Liver (tissue), 3 donors: Measurements from ENCODE around the gene FNBP1.

Source experiments
- EGR1 ChIP-seq, 2 donors: IDR thresholded peaks; 2 replicates each; pipeline ENCODE4 v1.6.1; 2016 to 2018; ENCODE audit warnings: antibody characterized with exemption in 2 of 2, low read depth in 2 of 2
- HNF4A ChIP-seq, 2 donors: conservative IDR thresholded peaks; 2 replicates each; pipeline ENCODE4 v1.6.1; 2016; ENCODE audit warnings: antibody characterized with exemption in 2 of 2, mild to moderate bottlenecking in 2 of 2
- JUND ChIP-seq, 2 donors: IDR thresholded peaks; 2 replicates each; pipeline ENCODE4 v1.6.1; 2016; ENCODE audit warnings: antibody characterized with exemption in 2 of 2
- NR2F2 ChIP-seq: IDR thresholded peaks from 2 replicates; pipeline ENCODE4 v1.6.1; 2016; ENCODE audit warnings: antibody characterized with exemption
- RXRA ChIP-seq, 2 donors: IDR thresholded peaks; 2 replicates each; pipeline ENCODE4 v1.6.1; 2017 to 2018; ENCODE audit warnings: antibody characterized with exemption in 2 of 2, mild to moderate bottlenecking in 1 of 2
- TAF1 ChIP-seq: conservative IDR thresholded peaks from 2 replicates; pipeline ENCODE4 v1.6.1; 2016; ENCODE audit warnings: antibody characterized with exemption, mild to moderate bottlenecking
- TF ChIP-seq, protein P1 (sequence below): fragments of 150-350 bp; IDR thresholded peaks from 2 replicates; pipeline ENCODE4 v1.5.1; 2017; ENCODE audit warnings: improper control_type of control experiment, low read depth, low read length; ENCODE audit not compliant: missing input control
- TF ChIP-seq, protein P2 (sequence below): IDR thresholded peaks from 2 replicates; pipeline ENCODE4 v1.6.1; 2016; ENCODE audit warnings: antibody characterized with exemption, mild to moderate bottlenecking
- TF ChIP-seq, protein P3 (sequence below): IDR thresholded peaks from 2 replicates; pipeline ENCODE4 v1.6.1; 2016; ENCODE audit warnings: antibody characterized with exemption
- TF ChIP-seq, protein P4 (sequence below): IDR thresholded peaks from 2 replicates; pipeline ENCODE4 v1.6.1; 2016; ENCODE audit warnings: antibody characterized with exemption
- donor health status: healthy.
- donor health status: healthy.

DNA sequence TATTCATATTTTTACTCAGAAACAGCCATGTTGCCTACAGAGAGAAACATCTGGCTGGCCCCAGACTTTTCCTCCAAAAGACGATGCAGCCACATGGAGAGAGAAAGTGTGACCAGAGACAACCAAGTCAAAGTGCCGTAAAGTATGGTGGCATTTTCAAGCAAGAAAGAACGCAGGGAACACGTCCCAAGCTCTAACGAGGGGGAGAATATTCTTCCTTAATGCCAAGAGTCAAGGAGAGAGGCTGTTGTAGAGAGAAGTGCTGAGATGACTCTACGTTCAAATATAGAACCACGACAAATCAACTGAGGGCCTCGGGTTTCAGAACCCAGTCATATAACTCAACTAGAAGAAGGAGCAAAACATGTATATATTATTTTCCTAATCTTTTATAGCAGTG is 55.9 kb downstream of the FNBP1 start:
- TF ChIP-seq, protein P1, sequence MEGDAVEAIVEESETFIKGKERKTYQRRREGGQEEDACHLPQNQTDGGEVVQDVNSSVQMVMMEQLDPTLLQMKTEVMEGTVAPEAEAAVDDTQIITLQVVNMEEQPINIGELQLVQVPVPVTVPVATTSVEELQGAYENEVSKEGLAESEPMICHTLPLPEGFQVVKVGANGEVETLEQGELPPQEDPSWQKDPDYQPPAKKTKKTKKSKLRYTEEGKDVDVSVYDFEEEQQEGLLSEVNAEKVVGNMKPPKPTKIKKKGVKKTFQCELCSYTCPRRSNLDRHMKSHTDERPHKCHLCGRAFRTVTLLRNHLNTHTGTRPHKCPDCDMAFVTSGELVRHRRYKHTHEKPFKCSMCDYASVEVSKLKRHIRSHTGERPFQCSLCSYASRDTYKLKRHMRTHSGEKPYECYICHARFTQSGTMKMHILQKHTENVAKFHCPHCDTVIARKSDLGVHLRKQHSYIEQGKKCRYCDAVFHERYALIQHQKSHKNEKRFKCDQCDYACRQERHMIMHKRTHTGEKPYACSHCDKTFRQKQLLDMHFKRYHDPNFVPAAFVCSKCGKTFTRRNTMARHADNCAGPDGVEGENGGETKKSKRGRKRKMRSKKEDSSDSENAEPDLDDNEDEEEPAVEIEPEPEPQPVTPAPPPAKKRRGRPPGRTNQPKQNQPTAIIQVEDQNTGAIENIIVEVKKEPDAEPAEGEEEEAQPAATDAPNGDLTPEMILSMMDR = no peak
- TF ChIP-seq NR2F2 = no peak
- TF ChIP-seq RXRA (IDR thresholded peaks at IDR 0.05) = no peak
- TF ChIP-seq, protein P2, sequence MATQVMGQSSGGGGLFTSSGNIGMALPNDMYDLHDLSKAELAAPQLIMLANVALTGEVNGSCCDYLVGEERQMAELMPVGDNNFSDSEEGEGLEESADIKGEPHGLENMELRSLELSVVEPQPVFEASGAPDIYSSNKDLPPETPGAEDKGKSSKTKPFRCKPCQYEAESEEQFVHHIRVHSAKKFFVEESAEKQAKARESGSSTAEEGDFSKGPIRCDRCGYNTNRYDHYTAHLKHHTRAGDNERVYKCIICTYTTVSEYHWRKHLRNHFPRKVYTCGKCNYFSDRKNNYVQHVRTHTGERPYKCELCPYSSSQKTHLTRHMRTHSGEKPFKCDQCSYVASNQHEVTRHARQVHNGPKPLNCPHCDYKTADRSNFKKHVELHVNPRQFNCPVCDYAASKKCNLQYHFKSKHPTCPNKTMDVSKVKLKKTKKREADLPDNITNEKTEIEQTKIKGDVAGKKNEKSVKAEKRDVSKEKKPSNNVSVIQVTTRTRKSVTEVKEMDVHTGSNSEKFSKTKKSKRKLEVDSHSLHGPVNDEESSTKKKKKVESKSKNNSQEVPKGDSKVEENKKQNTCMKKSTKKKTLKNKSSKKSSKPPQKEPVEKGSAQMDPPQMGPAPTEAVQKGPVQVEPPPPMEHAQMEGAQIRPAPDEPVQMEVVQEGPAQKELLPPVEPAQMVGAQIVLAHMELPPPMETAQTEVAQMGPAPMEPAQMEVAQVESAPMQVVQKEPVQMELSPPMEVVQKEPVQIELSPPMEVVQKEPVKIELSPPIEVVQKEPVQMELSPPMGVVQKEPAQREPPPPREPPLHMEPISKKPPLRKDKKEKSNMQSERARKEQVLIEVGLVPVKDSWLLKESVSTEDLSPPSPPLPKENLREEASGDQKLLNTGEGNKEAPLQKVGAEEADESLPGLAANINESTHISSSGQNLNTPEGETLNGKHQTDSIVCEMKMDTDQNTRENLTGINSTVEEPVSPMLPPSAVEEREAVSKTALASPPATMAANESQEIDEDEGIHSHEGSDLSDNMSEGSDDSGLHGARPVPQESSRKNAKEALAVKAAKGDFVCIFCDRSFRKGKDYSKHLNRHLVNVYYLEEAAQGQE = no peak
- TF ChIP-seq, protein P3, sequence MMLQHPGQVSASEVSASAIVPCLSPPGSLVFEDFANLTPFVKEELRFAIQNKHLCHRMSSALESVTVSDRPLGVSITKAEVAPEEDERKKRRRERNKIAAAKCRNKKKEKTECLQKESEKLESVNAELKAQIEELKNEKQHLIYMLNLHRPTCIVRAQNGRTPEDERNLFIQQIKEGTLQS = no peak
- TF ChIP-seq TAF1 = no peak
- no peak for TF ChIP-seq HNF4A (conservative IDR thresholded peaks at IDR 0.05)
- TF ChIP-seq, protein P4, sequence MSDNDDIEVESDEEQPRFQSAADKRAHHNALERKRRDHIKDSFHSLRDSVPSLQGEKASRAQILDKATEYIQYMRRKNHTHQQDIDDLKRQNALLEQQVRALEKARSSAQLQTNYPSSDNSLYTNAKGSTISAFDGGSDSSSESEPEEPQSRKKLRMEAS = no peak
- no peak for TF ChIP-seq EGR1 (IDR thresholded peaks at IDR 0.05; ENCODE audit: low read depth in 2 of 2)
- TF ChIP-seq JUND (IDR thresholded peaks at IDR 0.05) = no peak
